CD4-positive, alpha-beta T cell (primary cell): ENCODE data around the gene BRMS1. TPM values are rescaled to one million over a fixed set of nuclear protein-coding genes. Genes with fewer than 3 reads are reported as not detected.

Experiments
- ATAC-seq: fragments of 200-7000 bp; cut with Tn5 transposase; one replicate; pipeline ENCODE4 v1.10.0; 2022; ENCODE audit warnings: mild to moderate bottlenecking; ENCODE audit not compliant: poor library complexity
- CTCF ChIA-PET: fragments of 350-600 bp; sonication (Branson Sonifier 250); formaldehyde crosslinking; loops from one replicate; lab custom pipeline; 2021; ENCODE audit warnings: antibody characterized with exemption, inconsistent platforms; lab: Charles Lee
- POLR2A ChIA-PET: fragments of 350-600 bp; sonication (Branson Sonifier 250); formaldehyde crosslinking; loops from one replicate; lab custom pipeline; 2021; ENCODE audit warnings: antibody characterized with exemption, inconsistent platforms; lab: Charles Lee
- DNase-seq, 14 experiments: peaks; one replicate each; pipeline ENCODE4 v3.0.0-alpha.2; 2013 to 2020; ENCODE audit warnings: mixed read lengths in 2 of 14
- H3K27ac ChIP-seq, 2 donors: one replicate each; pipeline versions ENCODE4 v1.5.1 to v1.7.0; 2013; ENCODE audit warnings: low read length in 2 of 2, low read depth in 1 of 2, mild to moderate bottlenecking in 1 of 2
- H3K27me3 ChIP-seq, 2 experiments: 1 replicate in 1 of 2; 2 replicates in 1 of 2; pipeline versions ENCODE4 v1.6.1 to v1.7.0; 2013; ENCODE audit warnings: low read length in 2 of 2, control low read depth in 1 of 2, mild to moderate bottlenecking in 1 of 2, moderate library complexity in 1 of 2; ENCODE audit not compliant: insufficient read depth in 2 of 2, control insufficient read depth in 1 of 2
- H3K36me3 ChIP-seq: one replicate; pipeline ENCODE4 v1.6.1; 2013; ENCODE audit warnings: low read length, control low read depth; ENCODE audit not compliant: insufficient read depth
- H3K4me1 ChIP-seq: one replicate; pipeline ENCODE4 v1.6.1; 2013; ENCODE audit warnings: low read length, control low read depth; ENCODE audit not compliant: insufficient read depth
- H3K4me3 ChIP-seq: one replicate; pipeline ENCODE4 v1.5.1; 2013; ENCODE audit warnings: mild to moderate bottlenecking, low read length, moderate library complexity
- H3K9me3 ChIP-seq, 2 experiments: 1 replicate in 1 of 2; 2 replicates in 1 of 2; pipeline versions ENCODE4 v1.6.1 to v1.7.0; 2013; ENCODE audit warnings: low read length in 2 of 2, mild to moderate bottlenecking in 2 of 2, control low read depth in 1 of 2, moderate library complexity in 1 of 2; ENCODE audit not compliant: control insufficient read depth in 1 of 2, insufficient read depth in 1 of 2
- H3K27ac Mint-ChIP-seq: one replicate; pipeline ENCODE4 v1.8.0; 2020; ENCODE audit warnings: mixed read lengths
- H3K27me3 Mint-ChIP-seq: one replicate; pipeline ENCODE4 v1.8.0; 2021; ENCODE audit warnings: mixed read lengths
- H3K36me3 Mint-ChIP-seq: one replicate; pipeline ENCODE4 v1.8.0; 2021; ENCODE audit warnings: low read depth, mixed read lengths
- H3K4me1 Mint-ChIP-seq: one replicate; pipeline ENCODE4 v1.8.0; 2021; ENCODE audit warnings: low read depth, mixed read lengths
- H3K4me3 Mint-ChIP-seq: one replicate; pipeline ENCODE4 v1.8.0; 2020; ENCODE audit warnings: mild to moderate bottlenecking, mixed read lengths
- H3K9me3 Mint-ChIP-seq: one replicate; pipeline ENCODE4 v1.8.0; 2020; ENCODE audit warnings: mixed read lengths
- CTCF ChIP-seq: fragments of 200-600 bp; IDR thresholded peaks from one replicate; pipeline ENCODE4 v1.8.0; 2022; ENCODE audit warnings: antibody characterized with exemption, mild to moderate bottlenecking
- intact Hi-C, 2 experiments: fragments of 100-400 bp; cut with DNase I in 1 of 2; cut with micrococcal nuclease in 1 of 2; formaldehyde crosslinking; loops; one replicate each; pipeline versions ENCODE4 v1.15.1 to v1.9.0; 2023 to 2025; cut with DNase I, micrococcal nuclease
- total RNA-seq, 174 experiments: library from RNA in 2 of 174; stranded (reverse) in 2 of 174; gene quantifications; one replicate each; pipeline ENCODE4 v1.2.3 and lab custom pipeline; 2021 to 2026

The BRMS1 gene
- total RNA-seq, 2 experiments from 2014 or later, result 52.7 to 58.4 TPM

- ChIA-PET POLR2A (interaction anchor here (1.0 to 2.2 kb wide), 12 partner anchors 8 to 286 kb away, joined by 3 to 31 read pairs (median 6); partner anchors contain the start of genes BANF1, BRMS1, EIF1AD and PELI3), CTCF (interaction anchor here (1.4 to 3.2 kb wide), 3 partner anchors 14 to 66 kb away, joined by 3 to 23 read pairs (median 7); no protein-coding TSS in a partner anchor)
- Histone ChIP-seq H3K4me1 (peaks cover 55% of the 10 kb centered on the region), H3K4me3 (peak overlapping the region; percentile 82), H3K9me3 (peaks cover 0 to 9% of the 10 kb centered on the region in 2 experiments), H3K27me3 (peaks cover 14 to 17% of the 10 kb centered on the region in 2 experiments), H3K36me3 (peaks cover 11% of the 10 kb centered on the region), H3K27ac (peak overlapping the region; percentile 67 to 69)
- peak overlapping the region; percentile 87 for H3K4me3 Mint-ChIP-seq
- ATAC-seq (no peak), DNase-seq (peak in 1 of 14 experiments; percentile 55)
- intact Hi-C loops, result loop anchor here (2.0 to 10.0 kb wide), 2 partner anchors 19 to 433 kb away; partner anchors contain the start of genes CFL1 (in 1 of the 2) and RAB1B (in 1 of the 2)
- H3K4me1 Mint-ChIP-seq, result peaks cover 34% of the 10 kb centered on the region
- peaks cover 5% of the 10 kb centered on the region for H3K36me3 Mint-ChIP-seq
- TF ChIP-seq CTCF, result no peak
- H3K9me3 Mint-ChIP-seq, result no peaks in the 10 kb centered on the region
- H3K27ac Mint-ChIP-seq, result peak overlapping the region; percentile 79
- H3K27me3 Mint-ChIP-seq, result peaks cover 13% of the 10 kb centered on the region
These were observed 56.8 kb downstream of the BRMS1 start for GRCh38 chr11:66287889-66288670.

Other genes with a start within 250 kb of the BRMS1 start
- 10 to 100 TPM; 28.6 to 30.0 TPM for gene KLC2, start 87.4 kb downstream of the BRMS1 start, total RNA-seq
- gene RAB1B, start 76.5 kb downstream of the BRMS1 start, total RNA-seq, result 10 to 100 TPM; 27.4 to 29.4 TPM
- 1 to 10 TPM; 4.1 to 6.2 TPM for gene CNIH2, start 66.9 kb downstream of the BRMS1 start, total RNA-seq
- 10 to 100 TPM; 17.4 to 21.1 TPM for gene YIF1A, start 56.0 kb downstream of the BRMS1 start, total RNA-seq
- under 1 TPM; 0.11 to 0.14 TPM for gene TMEM151A, start 53.2 kb downstream of the BRMS1 start, total RNA-seq
- 1 to 10 TPM; 3.3 to 3.4 TPM for gene CD248, start 28.1 kb downstream of the BRMS1 start, total RNA-seq
- gene RIN1, start 8.7 kb downstream of the BRMS1 start, total RNA-seq, result 1 to 10 TPM; 1.2 to 1.6 TPM
- gene B4GAT1, start 2.5 kb upstream of the BRMS1 start, total RNA-seq, result 1 to 10 TPM; 1.9 to 2.0 TPM
- 1 to 10 TPM; 9.7 TPM for gene SLC29A2, start 26.7 kb upstream of the BRMS1 start, total RNA-seq
- gene NPAS4, start 75.9 kb upstream of the BRMS1 start, total RNA-seq, result not detected
- 10 to 100 TPM; 17.7 to 21.0 TPM for gene MRPL11, start 93.7 kb upstream of the BRMS1 start, total RNA-seq
- 10 to 100 TPM; 20.7 to 23.8 TPM for gene PELI3, start 121.8 kb upstream of the BRMS1 start, total RNA-seq
- gene DPP3, start 135.3 kb upstream of the BRMS1 start, total RNA-seq, result 10 to 100 TPM; 16.9 to 17.7 TPM
- 10 to 100 TPM; 11.7 to 11.9 TPM for gene BBS1, start 165.5 kb upstream of the BRMS1 start, total RNA-seq
- gene ZDHHC24, start 200.9 kb upstream of the BRMS1 start, total RNA-seq, result 10 to 100 TPM; 17.0 to 18.4 TPM
- under 1 TPM; 0.14 to 0.22 TPM for gene ACTN3, start 201.8 kb upstream of the BRMS1 start, total RNA-seq
- gene CTSF, start 223.5 kb upstream of the BRMS1 start, total RNA-seq, result 10 to 100 TPM; 16.0 to 16.8 TPM
- under 1 TPM; 0.22 to 0.25 TPM for gene CCDC87, start 248.0 kb upstream of the BRMS1 start, total RNA-seq
- 10 to 100 TPM; 25.4 to 26.3 TPM for gene CCS, start 248.1 kb upstream of the BRMS1 start, total RNA-seq